Kidney glomerular epithelial cell (primary cell): ENCODE data around the gene FSD2.
"Not testable (repeated sequence)": the region's sequence is repeated elsewhere in the genome, so short reads cannot be mapped to it uniquely, and the experiment has no call there.

Experiments
- DNase-seq: peaks from one replicate; lab custom pipeline; 2025; lab: John Stamatoyannopoulos, UW

Gene FSD2

GRCh38 chr15:82792068-82792467, 13.8 kb downstream of the FSD2 start:
- DNase-seq: no peak

- DNase-seq: no peak
These were observed 15.5 kb downstream of the FSD2 start for GRCh38 chr15:82790321-82790720.

GRCh38 chr15:82789491-82789890, 16.4 kb downstream of the FSD2 start:
- no peak for DNase-seq

GRCh38 chr15:82788496-82788895, 17.4 kb downstream of the FSD2 start:
- no peak for DNase-seq

- DNase-seq: no peak
These were observed 24.5 kb downstream of the FSD2 start for GRCh38 chr15:82781349-82781748.

GRCh38 chr15:82778755-82779154, 27.1 kb downstream of the FSD2 start:
- no peak for DNase-seq

- DNase-seq: no peak
These were observed 31.4 kb downstream of the FSD2 start for GRCh38 chr15:82774496-82774895.

- no peak for DNase-seq
These were observed 33.9 kb downstream of the FSD2 start for GRCh38 chr15:82771789-82772607.

GRCh38 chr15:82768414-82769054, 37.3 kb downstream of the FSD2 start:
- no peak for DNase-seq

GRCh38 chr15:82767163-82767829, 38.6 kb downstream of the FSD2 start:
- DNase-seq: no peak

- not testable (repeated sequence) for DNase-seq
These were observed 39.7 kb downstream of the FSD2 start for GRCh38 chr15:82766201-82766600.

GRCh38 chr15:82764740-82765139, 41.1 kb downstream of the FSD2 start:
- no peak for DNase-seq

GRCh38 chr15:82764117-82764490, 41.8 kb downstream of the FSD2 start:
- no peak for DNase-seq

GRCh38 chr15:82763361-82764116, 42.3 kb downstream of the FSD2 start:
- DNase-seq: no peak

GRCh38 chr15:82751308-82751707, 54.6 kb downstream of the FSD2 start:
- DNase-seq: no peak

- no peak for DNase-seq
These were observed 55.1 kb downstream of the FSD2 start for GRCh38 chr15:82750831-82751180.

- DNase-seq: peak; percentile 93
These were observed 55.7 kb downstream of the FSD2 start for GRCh38 chr15:82749951-82750830.

- no peak for DNase-seq
These were observed 57.6 kb downstream of the FSD2 start for GRCh38 chr15:82748315-82748714.

GRCh38 chr15:82743810-82744209, 62.1 kb downstream of the FSD2 start:
- no peak for DNase-seq

- no peak for DNase-seq
These were observed 63.7 kb downstream of the FSD2 start for GRCh38 chr15:82742134-82742533.

- DNase-seq: peak; percentile 33
These were observed 66.8 kb downstream of the FSD2 start for GRCh38 chr15:82739086-82739485.
